ENCODE results near the gene RETREG3. TPM values are rescaled to one million over a fixed set of nuclear protein-coding genes. Genes with fewer than 3 reads are reported as not detected.

The RETREG3 gene
- total and polyA plus RNA-seq, 2 of the 13 experiments (the other 11 are each of a cell fraction or from before 2014, with no cell fraction given) = 47.0 to 55.8 TPM

GRCh38 chr17:42577532-42578281 lies 31.5 kb downstream of the RETREG3 start, which contains the start of gene PSMC3IP (continued):
- TF ChIP-seq, protein P1, sequence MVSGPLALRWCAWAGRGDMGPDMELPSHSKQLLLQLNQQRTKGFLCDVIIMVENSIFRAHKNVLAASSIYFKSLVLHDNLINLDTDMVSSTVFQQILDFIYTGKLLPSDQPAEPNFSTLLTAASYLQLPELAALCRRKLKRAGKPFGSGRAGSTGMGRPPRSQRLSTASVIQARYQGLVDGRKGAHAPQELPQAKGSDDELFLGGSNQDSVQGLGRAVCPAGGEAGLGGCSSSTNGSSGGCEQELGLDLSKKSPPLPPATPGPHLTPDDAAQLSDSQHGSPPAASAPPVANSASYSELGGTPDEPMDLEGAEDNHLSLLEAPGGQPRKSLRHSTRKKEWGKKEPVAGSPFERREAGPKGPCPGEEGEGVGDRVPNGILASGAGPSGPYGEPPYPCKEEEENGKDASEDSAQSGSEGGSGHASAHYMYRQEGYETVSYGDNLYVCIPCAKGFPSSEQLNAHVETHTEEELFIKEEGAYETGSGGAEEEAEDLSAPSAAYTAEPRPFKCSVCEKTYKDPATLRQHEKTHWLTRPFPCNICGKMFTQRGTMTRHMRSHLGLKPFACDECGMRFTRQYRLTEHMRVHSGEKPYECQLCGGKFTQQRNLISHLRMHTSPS (CRISPR knock-in tag; IDR thresholded peaks at IDR 0.05; ENCODE audit: low read depth) = no peak
- TF ChIP-seq ZNF142 (CRISPR knock-in tag; IDR thresholded peaks at IDR 0.05) (no peak), POLR2G (IDR thresholded peaks at IDR 0.05; ENCODE audit: low read depth, low read length) (peak; percentile 97), HMGXB3 (CRISPR knock-in tag; IDR thresholded peaks at IDR 0.05; ENCODE audit: borderline replicate concordance) (peak; percentile 95), TERF1 (CRISPR knock-in tag; IDR thresholded peaks at IDR 0.05) (0 out of 2 replicates have a peak, but pooled peaks have one; percentile 30), ZNF136 (CRISPR knock-in tag; IDR thresholded peaks at IDR 0.05; ENCODE audit: low read depth) (peak; percentile 51; the same call in 1 of the 2 replicates), ZFP41 (CRISPR knock-in tag; IDR thresholded peaks at IDR 0.05; ENCODE audit: borderline replicate concordance) (no peak; the same call in 1 of the 2 replicates), ZNF329 (CRISPR knock-in tag; IDR thresholded peaks at IDR 0.05; ENCODE audit: low read depth) (no peak), CHCHD3 (CRISPR knock-in tag; IDR thresholded peaks at IDR 0.05) (no peak; the same call in 1 of the 2 replicates), MTERF4 (CRISPR knock-in tag; IDR thresholded peaks at IDR 0.05) (peak; percentile 92), MIER3 (CRISPR knock-in tag; IDR thresholded peaks at IDR 0.05; ENCODE audit: borderline replicate concordance) (no peak), TARDBP (CRISPR knock-in tag; IDR thresholded peaks at IDR 0.05) (peak; percentile 77; the same call in 1 of the 2 replicates)

All from HepG2 (cell line).